DND-41 (cell line): ENCODE results near the gene GRPEL1.

Source experiments
- ATAC-seq: fragments of 200-7000 bp; cut with Tn5 transposase; 3 replicates; pipeline ENCODE4 v1.9.1; 2021; ENCODE audit warnings: low read depth; ENCODE audit not compliant: insufficient read depth
- DNase-seq: peaks from one replicate; pipeline ENCODE4 v3.0.0-alpha.2; 2020
- H2AFZ ChIP-seq: 2 replicates; pipeline ENCODE4 v1.6.0; 2012; ENCODE audit warnings: low read depth, low read length
- H3K27ac ChIP-seq: 2 replicates; pipeline ENCODE4 v1.5.1; 2012; ENCODE audit warnings: low read length, inconsistent platforms
- H3K27me3 ChIP-seq: fragments of 200-600 bp; sonication (generic); 2 replicates; pipeline ENCODE4 v1.6.0; 2012; ENCODE audit warnings: low read length, mild to moderate bottlenecking, inconsistent platforms; ENCODE audit not compliant: insufficient read depth, poor library complexity
- H3K36me3 ChIP-seq: 2 replicates; pipeline ENCODE4 v1.5.1; 2012; ENCODE audit warnings: low read length, inconsistent platforms; ENCODE audit not compliant: insufficient read depth
- H3K4me1 ChIP-seq: 2 replicates; pipeline ENCODE4 v1.5.1; 2012; ENCODE audit warnings: mild to moderate bottlenecking, low read length; ENCODE audit not compliant: insufficient read depth
- H3K4me2 ChIP-seq: 2 replicates; pipeline ENCODE4 v1.6.0; 2012; ENCODE audit warnings: mild to moderate bottlenecking, moderate library complexity, low read length, inconsistent platforms; ENCODE audit not compliant: insufficient read depth
- H3K4me3 ChIP-seq, 2 experiments: fragments of 200-600 bp in 1 of 2; shearing (Covaris generic) in 1 of 2; 2 replicates each; pipeline ENCODE4 v1.5.1; 2012 to 2016; ENCODE audit warnings: inconsistent platforms in 2 of 2, low read length in 2 of 2, mild to moderate bottlenecking in 2 of 2, low read depth in 1 of 2, moderate library complexity in 1 of 2
- H3K79me2 ChIP-seq: 2 replicates; pipeline ENCODE4 v1.6.0; 2012; ENCODE audit warnings: low read length, inconsistent platforms; ENCODE audit not compliant: insufficient read depth
- H3K9ac ChIP-seq: 2 replicates; pipeline ENCODE4 v1.6.0; 2012; ENCODE audit warnings: low read depth, mild to moderate bottlenecking, inconsistent platforms, low read length, moderate library complexity
- H3K9me3 ChIP-seq: 2 replicates; pipeline ENCODE4 v1.5.1; 2012; ENCODE audit warnings: low read length, moderate library complexity, mild to moderate bottlenecking, inconsistent platforms; ENCODE audit not compliant: insufficient read depth, severe bottlenecking
- H4K20me1 ChIP-seq: 2 replicates; pipeline ENCODE4 v1.6.0; 2012; ENCODE audit warnings: low read length; ENCODE audit not compliant: insufficient read depth
- CTCF ChIP-seq: IDR thresholded peaks from 2 replicates; pipeline ENCODE4 v1.5.1; 2012; ENCODE audit warnings: borderline replicate concordance, low read length, moderate library complexity, mild to moderate bottlenecking; ENCODE audit not compliant: poor library complexity, severe bottlenecking; ENCODE audit errors: extremely low read depth
- EZH2 ChIP-seq: IDR thresholded peaks from 3 replicates; pipeline ENCODE4 v1.6.1; 2012; ENCODE audit warnings: borderline replicate concordance, low read depth, mild to moderate bottlenecking, moderate library complexity, low read length, inconsistent platforms; ENCODE audit not compliant: severe bottlenecking

GRPEL1 gene

GRCh38 chr4:7020290-7020689, 47.6 kb downstream of the GRPEL1 start:
- no peak overlapping the region for H3K4me2 ChIP-seq
- H3K79me2 ChIP-seq: no peaks in the 10 kb centered on the region
- H3K27me3 ChIP-seq: no peaks in the 10 kb centered on the region
- ATAC-seq (no peak), DNase-seq (no peak)
- peaks cover 11% of the 10 kb centered on the region for H4K20me1 ChIP-seq
- no peak overlapping the region for H3K27ac ChIP-seq
- TF ChIP-seq CTCF: no peak
- TF ChIP-seq EZH2: no peak
- H3K4me3 ChIP-seq: no peak overlapping the region
- H3K9me3 ChIP-seq: no peaks in the 10 kb centered on the region
- H3K4me1 ChIP-seq: no peaks in the 10 kb centered on the region
- no peak overlapping the region for H3K9ac ChIP-seq
- H3K36me3 ChIP-seq: peaks cover 82% of the 10 kb centered on the region
- no peak overlapping the region for H2AFZ ChIP-seq

GRCh38 chr4:7019367-7019766, 48.5 kb downstream of the GRPEL1 start:
- DNase-seq (no peak), ATAC-seq (no peak)
- Histone ChIP-seq H3K4me3 (no peak overlapping the region), H3K27ac (no peak overlapping the region), H3K79me2 (no peaks in the 10 kb centered on the region), H3K27me3 (no peaks in the 10 kb centered on the region), H3K4me2 (no peak overlapping the region), H2AFZ (no peak overlapping the region), H3K9ac (no peak overlapping the region), H4K20me1 (peaks cover 8% of the 10 kb centered on the region), H3K36me3 (peaks cover 82% of the 10 kb centered on the region), H3K4me1 (no peaks in the 10 kb centered on the region), H3K9me3 (no peaks in the 10 kb centered on the region)
- TF ChIP-seq EZH2 (no peak), CTCF (no peak)

GRCh38 chr4:7018281-7018680, 49.6 kb downstream of the GRPEL1 start:
- TF ChIP-seq EZH2: no peak
- no peak for TF ChIP-seq CTCF
- no peaks in the 10 kb centered on the region for H3K9me3 ChIP-seq
- H3K27me3 ChIP-seq: no peaks in the 10 kb centered on the region
- no peak overlapping the region for H2AFZ ChIP-seq
- no peaks in the 10 kb centered on the region for H3K79me2 ChIP-seq
- no peak for DNase-seq
- peaks cover 3% of the 10 kb centered on the region for H4K20me1 ChIP-seq
- no peak overlapping the region for H3K4me3 ChIP-seq
- H3K9ac ChIP-seq: no peak overlapping the region
- H3K36me3 ChIP-seq: peaks cover 80% of the 10 kb centered on the region
- ATAC-seq: no peak
- H3K4me1 ChIP-seq: no peaks in the 10 kb centered on the region
- no peak overlapping the region for H3K27ac ChIP-seq
- H3K4me2 ChIP-seq: no peak overlapping the region
